GM18526 (cell line): ENCODE data around the gene CREBBP.

Experiments
- POLR2A ChIP-seq: IDR thresholded peaks from 3 replicates; pipeline ENCODE4 v1.6.1; 2011; ENCODE audit not compliant: insufficient read length; ENCODE audit errors: extremely low read depth

The CREBBP gene

GRCh38 chr16:3823427-3823826, 57.1 kb downstream of the CREBBP start:
- no peak for TF ChIP-seq POLR2A

GRCh38 chr16:3822366-3823045, 58.0 kb downstream of the CREBBP start:
- TF ChIP-seq POLR2A: no peak

- TF ChIP-seq POLR2A: no peak
Measured at GRCh38 chr16:3821184-3821583, 59.3 kb downstream of the CREBBP start.

GRCh38 chr16:3819746-3820724, 60.5 kb downstream of the CREBBP start:
- TF ChIP-seq POLR2A: no peak

GRCh38 chr16:3819175-3819527, 61.4 kb downstream of the CREBBP start:
- TF ChIP-seq POLR2A: no peak

- no peak for TF ChIP-seq POLR2A
Measured at GRCh38 chr16:3816326-3816725, 64.2 kb downstream of the CREBBP start.

- no peak for TF ChIP-seq POLR2A
Measured at GRCh38 chr16:3814755-3815154, 65.8 kb downstream of the CREBBP start.

GRCh38 chr16:3812469-3813172, 67.9 kb downstream of the CREBBP start:
- no peak for TF ChIP-seq POLR2A

GRCh38 chr16:3810818-3811217, 69.7 kb downstream of the CREBBP start:
- no peak for TF ChIP-seq POLR2A

- TF ChIP-seq POLR2A: no peak
Measured at GRCh38 chr16:3810198-3810664, 70.3 kb downstream of the CREBBP start.

- no peak for TF ChIP-seq POLR2A
Measured at GRCh38 chr16:3808308-3809063, 72.0 kb downstream of the CREBBP start.

- no peak for TF ChIP-seq POLR2A
Measured at GRCh38 chr16:3807425-3808123, 72.9 kb downstream of the CREBBP start.

GRCh38 chr16:3804426-3805016, 76.0 kb downstream of the CREBBP start:
- TF ChIP-seq POLR2A: no peak
